PC-3 (cell line): ENCODE results near the gene NOL4L. TPM values are rescaled to one million over a fixed set of nuclear protein-coding genes. Genes with fewer than 3 reads are reported as not detected.

Experiments
- ATAC-seq: fragments of 200-7000 bp; cut with Tn5 transposase; 2 replicates; pipeline ENCODE4 v1.9.1; 2020; ENCODE audit warnings: mild to moderate bottlenecking, moderate library complexity
- BruUV-seq: library from RNA; stranded (reverse); fragments of 400-500 nt; replicated peaks from 2 replicates; lab custom pipeline; 2021; lab: Mats Ljungman, UMichigan
- CTCF ChIA-PET: fragments of 300-600 bp; sonication (Branson Sonifier 250); formaldehyde crosslinking; loops from one replicate; lab custom pipeline; 2022; ENCODE audit warnings: antibody characterized with exemption; lab: Charles Lee
- POLR2A ChIA-PET: fragments of 300-600 bp; sonication (Branson Sonifier 250); formaldehyde crosslinking; loops from one replicate; lab custom pipeline; 2022; ENCODE audit warnings: antibody characterized with exemption; ENCODE audit not compliant: unreplicated experiment; lab: Charles Lee
- DNase-seq: peaks from one replicate; pipeline ENCODE4 v3.0.0-alpha.2; 2015
- H2AFZ ChIP-seq: fragments of 300-600 bp; sonication (generic); 2 replicates; pipeline ENCODE4 v1.6.0; 2016; ENCODE audit warnings: antibody characterized with exemption, low read length
- H3F3A ChIP-seq: fragments of 300-600 bp; sonication (generic); one replicate; pipeline ENCODE4 v1.6.0; 2017; ENCODE audit warnings: antibody characterized with exemption, low read length, control low read depth, mild to moderate bottlenecking; ENCODE audit not compliant: unreplicated experiment
- H3K27ac ChIP-seq: fragments of 300-600 bp; sonication (generic); 2 replicates; pipeline ENCODE4 v1.5.1; 2016; ENCODE audit warnings: mild to moderate bottlenecking, low read length
- H3K27me3 ChIP-seq: fragments of 300-600 bp; sonication (generic); 2 replicates; pipeline ENCODE4 v1.6.1; 2016; ENCODE audit warnings: low read length, mixed read lengths
- H3K36me3 ChIP-seq: fragments of 300-600 bp; sonication (generic); 2 replicates; pipeline ENCODE4 v1.6.1; 2016; ENCODE audit warnings: low read depth, mixed run types, low read length, mixed read lengths
- H3K4me1 ChIP-seq: fragments of 300-600 bp; sonication (generic); 2 replicates; pipeline ENCODE4 v1.5.1; 2016; ENCODE audit warnings: low read length; ENCODE audit not compliant: insufficient read depth
- H3K4me2 ChIP-seq: fragments of 300-600 bp; sonication (generic); 2 replicates; pipeline ENCODE4 v1.6.0; 2016; ENCODE audit warnings: low read length
- H3K4me3 ChIP-seq: fragments of 300-600 bp; sonication (generic); 2 replicates; pipeline ENCODE4 v1.5.1; 2016; ENCODE audit warnings: mild to moderate bottlenecking, low read length, mixed read lengths
- H3K79me2 ChIP-seq: fragments of 300-600 bp; sonication (generic); 2 replicates; pipeline ENCODE4 v1.6.1; 2017; ENCODE audit warnings: low read length, mixed read lengths
- H3K9ac ChIP-seq: fragments of 300-600 bp; sonication (generic); 2 replicates; pipeline ENCODE4 v1.6.0; 2016; ENCODE audit warnings: mild to moderate bottlenecking, low read length
- H3K9me2 ChIP-seq: fragments of 300-600 bp; sonication (generic); replicated peaks from 2 replicates; pipeline ENCODE4 v1.6.1; 2016; ENCODE audit warnings: mixed run types, low read length, mixed read lengths
- H3K9me3 ChIP-seq: fragments of 300-600 bp; sonication (generic); 2 replicates; pipeline ENCODE4 v1.6.1; 2016; ENCODE audit warnings: low read length, mixed read lengths
- H4K20me1 ChIP-seq: fragments of 300-600 bp; sonication (generic); 2 replicates; pipeline ENCODE4 v1.6.1; 2016; ENCODE audit warnings: low read length, mixed read lengths
- EZH2 ChIP-seq: fragments of 300-600 bp; sonication (generic); IDR thresholded peaks from one replicate; pipeline ENCODE4 v1.6.1; 2017; ENCODE audit warnings: antibody characterized with exemption, mild to moderate bottlenecking, low read length; ENCODE audit not compliant: unreplicated experiment
- EZH2phosphoT487 ChIP-seq: fragments of 300-600 bp; sonication (generic); IDR thresholded peaks from 2 replicates; pipeline ENCODE4 v1.6.1; 2018; ENCODE audit warnings: mild to moderate bottlenecking, antibody characterized with exemption, low read length, borderline replicate concordance
- intact Hi-C: fragments of 100-400 bp; cut with micrococcal nuclease; formaldehyde crosslinking; loops from 2 replicates; pipeline ENCODE4 v1.9.0; 2023
- total RNA-seq: library from RNA; depleted of rRNA; stranded (reverse); fragments of >200 nt; gene quantifications from 2 replicates; pipeline ENCODE4 v1.2.3, GENCODE V29; 2014
- TF ChIP-seq, protein P1 (sequence below): fragments of 300-600 bp; sonication (generic); conservative IDR thresholded peaks from 2 replicates; pipeline ENCODE4 v1.5.1; 2017; ENCODE audit warnings: antibody characterized with exemption, low read depth, mild to moderate bottlenecking, low read length

NOL4L gene
- total RNA-seq, 1 experiment from 2014 or later = 7.3 TPM

DNA sequence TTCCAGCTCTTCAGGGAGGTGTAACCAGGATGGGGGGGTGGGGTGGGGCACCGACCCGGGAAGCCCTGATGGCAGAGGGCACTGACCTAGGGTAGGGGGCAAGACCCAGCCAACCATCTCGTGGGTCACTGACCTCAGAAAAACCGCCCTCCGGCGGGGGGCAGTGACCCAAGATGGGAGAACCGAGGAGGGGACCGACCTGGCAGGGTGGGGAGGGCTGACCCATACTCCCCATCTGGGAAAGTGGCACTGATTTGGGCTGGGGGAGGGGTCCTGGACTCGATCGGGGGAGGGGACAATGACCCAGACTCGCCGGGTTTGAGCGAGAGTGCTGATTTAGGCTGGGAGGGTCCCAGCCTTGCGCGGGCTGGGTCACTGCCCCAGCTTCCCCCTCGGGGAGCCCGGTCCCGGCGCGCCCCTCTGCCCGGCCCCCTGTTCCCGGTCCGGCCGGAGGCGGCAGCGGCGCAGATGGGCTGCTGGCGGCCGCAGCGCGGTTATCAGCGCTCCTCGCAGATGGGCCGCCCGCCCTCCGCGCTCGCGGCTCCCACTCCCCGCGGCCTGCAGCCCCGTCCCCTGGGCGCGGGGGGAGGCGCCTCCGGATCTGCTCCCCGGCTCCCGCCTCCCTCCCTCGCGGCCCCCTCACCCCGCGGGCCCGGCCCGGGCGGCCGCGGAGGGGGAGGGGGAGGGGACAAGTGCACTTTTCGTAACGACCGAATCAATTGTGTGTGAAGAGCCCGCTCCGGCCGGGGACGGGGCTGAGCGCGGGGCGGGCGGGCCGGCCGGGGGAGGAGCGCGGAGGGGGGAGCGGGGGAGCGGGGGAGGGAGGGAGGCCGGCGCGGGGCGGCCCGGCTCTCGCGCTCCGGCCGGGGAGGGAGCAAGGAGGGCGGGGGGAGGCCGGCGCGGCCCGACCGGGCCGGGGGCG, 2.2 kb downstream of the NOL4L start:
- TF ChIP-seq EZH2phosphoT487 (no peak), EZH2 (no peak)
- TF ChIP-seq, protein P1, sequence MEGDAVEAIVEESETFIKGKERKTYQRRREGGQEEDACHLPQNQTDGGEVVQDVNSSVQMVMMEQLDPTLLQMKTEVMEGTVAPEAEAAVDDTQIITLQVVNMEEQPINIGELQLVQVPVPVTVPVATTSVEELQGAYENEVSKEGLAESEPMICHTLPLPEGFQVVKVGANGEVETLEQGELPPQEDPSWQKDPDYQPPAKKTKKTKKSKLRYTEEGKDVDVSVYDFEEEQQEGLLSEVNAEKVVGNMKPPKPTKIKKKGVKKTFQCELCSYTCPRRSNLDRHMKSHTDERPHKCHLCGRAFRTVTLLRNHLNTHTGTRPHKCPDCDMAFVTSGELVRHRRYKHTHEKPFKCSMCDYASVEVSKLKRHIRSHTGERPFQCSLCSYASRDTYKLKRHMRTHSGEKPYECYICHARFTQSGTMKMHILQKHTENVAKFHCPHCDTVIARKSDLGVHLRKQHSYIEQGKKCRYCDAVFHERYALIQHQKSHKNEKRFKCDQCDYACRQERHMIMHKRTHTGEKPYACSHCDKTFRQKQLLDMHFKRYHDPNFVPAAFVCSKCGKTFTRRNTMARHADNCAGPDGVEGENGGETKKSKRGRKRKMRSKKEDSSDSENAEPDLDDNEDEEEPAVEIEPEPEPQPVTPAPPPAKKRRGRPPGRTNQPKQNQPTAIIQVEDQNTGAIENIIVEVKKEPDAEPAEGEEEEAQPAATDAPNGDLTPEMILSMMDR = no peak
- H3K4me3 ChIP-seq = peak overlapping the region; percentile 24; the same call in 1 of the 2 replicates
- no peak overlapping the region for H2AFZ ChIP-seq
- DNase-seq (no peak), ATAC-seq (no peak)
- H3K27me3 ChIP-seq = peaks cover 5% of the 10 kb centered on the region
- no peaks in the 10 kb centered on the region for H4K20me1 ChIP-seq
- no peak overlapping the region for H3K4me2 ChIP-seq
- no peaks in the 10 kb centered on the region for H3K4me1 ChIP-seq
- H3K9me2 ChIP-seq = no peaks in the 10 kb centered on the region
- no peak overlapping the region for H3K9ac ChIP-seq
- intact Hi-C loops = no loop called here
- ChIA-PET CTCF (no interaction called here), POLR2A (interaction anchor here (0.6 kb wide), 1 partner anchor 69 kb away, joined by 3 read pairs; no protein-coding TSS in a partner anchor)
- no peaks in the 10 kb centered on the region for H3K9me3 ChIP-seq
- H3K36me3 ChIP-seq = no peaks in the 10 kb centered on the region
- H3F3A ChIP-seq = no peaks in the 10 kb centered on the region
- H3K27ac ChIP-seq = no peak overlapping the region
- H3K79me2 ChIP-seq = no peaks in the 10 kb centered on the region
- BruUV-seq = no TSS peak

- Histone ChIP-seq H3K4me3 (no peak overlapping the region), H3K27me3 (peaks cover 5% of the 10 kb centered on the region), H3K27ac (no peak overlapping the region), H3K36me3 (no peaks in the 10 kb centered on the region), H2AFZ (no peak overlapping the region), H3K9ac (no peak overlapping the region), H3K79me2 (no peaks in the 10 kb centered on the region), H3K9me3 (no peaks in the 10 kb centered on the region), H4K20me1 (no peaks in the 10 kb centered on the region), H3F3A (no peaks in the 10 kb centered on the region), H3K9me2 (no peaks in the 10 kb centered on the region), H3K4me2 (no peak overlapping the region), H3K4me1 (no peaks in the 10 kb centered on the region)
- TF ChIP-seq, protein P1 = no peak
- TF ChIP-seq EZH2phosphoT487 (no peak), EZH2 (no peak)
- BruUV-seq = no TSS peak
- ATAC-seq (no peak), DNase-seq (no peak)
- POLR2A ChIA-PET = interaction anchor here (0.6 kb wide), 1 partner anchor 70 kb away, joined by 3 read pairs; no protein-coding TSS in a partner anchor
- CTCF ChIA-PET = no interaction called here
- intact Hi-C loops = no loop called here
Observed at GRCh38 chr20:32581839-32582658, 3.1 kb downstream of the NOL4L start.
